ENCODE data around the gene HOXA2.

Gene HOXA2

DNA sequence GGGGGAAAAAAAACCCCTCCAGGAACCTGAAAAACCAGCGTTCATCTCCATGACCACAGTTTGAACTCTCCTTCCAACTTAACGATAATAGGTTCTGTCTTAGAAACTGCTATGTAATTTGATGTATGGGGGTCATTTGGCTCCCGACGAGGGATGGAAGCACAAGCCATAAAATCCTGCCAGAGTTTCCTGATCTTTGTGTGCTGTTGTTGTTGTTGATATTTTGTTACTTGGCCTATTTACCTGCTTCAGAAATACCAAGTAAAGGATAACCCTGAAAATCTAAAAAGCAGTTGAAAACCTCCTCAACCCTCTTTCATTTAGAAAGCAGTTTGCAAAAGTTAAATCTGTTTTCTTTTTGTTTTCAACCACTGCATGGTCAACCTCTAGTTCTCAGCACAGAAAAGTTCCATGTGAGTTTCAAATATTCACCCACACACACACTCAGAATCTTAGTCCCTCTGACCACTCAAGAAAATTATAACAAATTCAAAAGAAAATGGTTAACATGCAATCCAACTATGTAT is 9.3 kb upstream of the HOXA2 start:
- DNase-seq (ENCODE audit: low read depth in 2 of 2): no peak

DNA sequence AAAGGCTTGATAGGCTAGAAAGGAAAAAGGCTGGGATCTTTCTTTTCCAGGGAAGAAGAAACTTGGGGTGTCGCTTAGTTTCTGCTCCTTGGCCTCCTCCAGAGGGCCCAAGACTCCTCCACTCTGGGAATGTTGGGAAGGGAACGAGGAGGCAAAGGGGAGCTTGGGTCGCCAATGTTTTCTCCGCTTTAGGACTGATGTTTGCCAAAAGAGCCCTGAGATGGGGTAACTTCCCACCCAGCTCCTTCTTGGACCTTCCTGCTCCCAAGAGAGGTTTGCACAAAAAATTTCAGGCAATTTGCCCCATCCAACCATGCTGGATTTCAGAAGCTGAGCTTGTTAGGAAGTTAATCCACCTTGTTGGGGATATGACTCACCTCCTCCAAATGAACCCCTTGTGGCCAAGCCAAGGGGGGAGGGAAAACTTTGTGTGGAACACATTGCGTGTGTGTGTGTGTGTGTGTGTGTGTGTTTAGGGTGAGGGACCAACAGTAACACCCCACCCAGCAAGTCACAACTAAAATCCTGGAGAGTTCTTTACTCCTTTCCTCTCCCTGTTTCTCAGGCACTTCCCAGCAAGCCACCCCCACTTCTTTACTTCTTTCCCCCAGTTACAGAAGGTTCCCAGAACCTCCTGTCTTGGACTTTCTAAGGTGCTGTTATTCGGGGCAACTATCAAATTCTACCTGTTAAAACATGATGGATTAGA is 8.7 kb upstream of the HOXA2 start:
- peak; percentile 47 to 49 for DNase-seq (ENCODE audit: low read depth in 2 of 2)

DNA sequence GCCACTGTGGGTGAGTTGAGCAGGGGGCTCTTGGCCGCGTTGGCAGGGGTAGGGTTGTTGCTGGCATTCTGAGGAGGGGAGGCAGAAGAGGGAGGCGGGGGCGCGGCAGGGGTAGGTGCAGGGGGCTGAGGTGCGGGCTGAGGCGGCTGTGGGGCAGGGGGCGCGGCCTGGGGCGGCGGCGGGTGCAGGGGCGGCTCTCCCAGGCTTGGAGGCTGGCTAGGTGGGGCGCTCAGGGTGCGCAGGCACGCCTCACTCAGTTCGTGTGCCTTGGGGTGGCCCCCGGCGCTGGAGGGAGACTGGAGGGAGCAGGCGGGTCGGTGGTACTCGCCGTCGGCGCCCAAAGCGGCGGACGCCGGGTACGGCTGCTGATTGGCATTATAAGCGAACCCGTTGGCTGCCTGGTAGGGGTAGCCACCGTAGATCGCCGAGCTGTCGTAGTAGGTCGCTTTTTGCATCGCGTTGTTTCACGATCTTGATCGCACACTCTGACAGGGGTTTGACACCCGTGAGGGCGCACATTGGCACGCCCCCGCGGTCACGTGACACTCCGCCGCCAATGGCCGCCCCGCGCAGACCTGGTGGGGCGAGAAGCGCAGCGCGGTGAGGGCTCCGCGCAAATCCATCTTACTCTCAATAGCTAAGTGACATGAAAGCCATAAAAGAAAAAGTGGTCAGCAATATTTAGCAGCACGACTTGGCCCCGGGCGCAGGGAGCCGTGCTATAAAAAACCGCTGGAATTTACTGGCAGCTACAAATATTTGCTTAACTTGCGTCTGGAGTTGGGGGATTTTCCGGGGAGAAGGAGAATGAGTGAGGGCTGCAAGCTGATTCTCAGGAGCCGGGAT is 7.9 kb upstream of the HOXA2 start:
- peak; percentile 43 to 48 for DNase-seq (ENCODE audit: low read depth in 2 of 2)

DNA sequence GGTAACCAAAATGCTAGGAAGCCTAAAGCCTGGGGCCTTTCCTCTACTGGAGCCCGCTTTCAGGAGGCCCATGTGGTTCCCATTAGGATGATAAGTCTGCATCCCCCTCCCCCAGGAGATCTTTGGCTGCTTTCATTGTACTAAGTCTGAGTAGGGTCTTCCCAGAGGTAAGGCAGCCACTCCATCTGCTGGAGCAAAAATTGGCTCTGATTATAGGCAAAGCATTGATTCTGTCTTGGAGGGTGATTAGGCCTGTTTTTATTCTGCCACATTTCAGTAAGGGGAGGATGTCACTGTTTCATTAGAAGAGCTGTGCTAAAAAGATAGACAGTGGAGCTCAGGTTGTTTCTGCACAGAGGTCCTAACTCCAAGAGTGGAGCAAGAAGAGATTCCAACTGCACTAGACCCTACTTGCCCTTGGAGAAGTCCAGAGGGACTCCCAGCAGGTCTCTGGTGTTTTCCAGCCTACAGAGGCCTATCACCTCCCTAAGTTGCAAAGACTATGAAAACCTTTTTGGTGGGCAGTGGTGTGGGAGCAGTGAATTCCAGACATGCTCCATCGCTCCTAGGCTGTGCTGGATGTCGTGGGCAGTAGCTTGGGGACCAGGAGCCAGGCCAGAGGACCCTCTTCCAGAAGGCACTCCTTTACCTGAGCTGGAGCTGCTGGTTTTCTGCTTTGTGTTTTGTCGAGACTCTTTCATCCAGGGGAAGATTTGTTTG is 7.1 kb upstream of the HOXA2 start:
- DNase-seq (ENCODE audit: low read depth in 2 of 2): no peak

DNA sequence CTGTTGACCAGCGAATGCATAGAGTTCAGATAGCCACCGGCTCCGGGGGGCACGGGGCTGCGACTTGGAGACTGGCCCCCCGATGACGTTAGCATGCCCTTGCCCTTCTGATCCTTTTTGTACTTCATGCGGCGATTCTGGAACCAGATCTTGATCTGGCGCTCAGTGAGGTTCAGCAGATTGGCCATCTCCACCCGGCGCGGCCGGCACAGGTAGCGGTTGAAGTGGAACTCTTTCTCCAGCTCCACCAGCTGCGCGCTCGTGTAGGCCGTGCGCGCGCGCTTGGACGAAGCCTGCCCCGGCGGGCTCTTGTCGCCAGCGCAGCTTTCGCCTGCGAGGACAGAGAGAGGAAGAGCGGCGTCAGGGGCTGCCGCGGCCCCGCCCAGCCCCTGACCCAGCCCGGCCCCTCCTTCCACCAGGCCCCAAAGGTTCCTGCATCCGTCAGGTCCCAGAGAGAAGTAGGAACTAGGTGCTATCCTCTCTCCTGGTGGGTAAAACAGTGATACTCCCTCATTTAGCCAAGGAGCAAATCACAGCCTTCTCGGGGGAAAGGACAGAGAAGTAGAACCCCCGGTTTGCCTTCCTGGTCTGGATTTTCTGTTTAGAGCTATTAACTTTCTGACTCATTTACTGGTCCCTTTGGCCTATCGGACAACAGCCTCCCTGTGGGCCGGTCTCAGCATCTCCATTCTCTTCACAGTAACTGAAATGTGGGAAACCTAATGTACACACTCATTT is 6.1 kb upstream of the HOXA2 start:
- DNase-seq (ENCODE audit: low read depth in 2 of 2): no peak

DNA sequence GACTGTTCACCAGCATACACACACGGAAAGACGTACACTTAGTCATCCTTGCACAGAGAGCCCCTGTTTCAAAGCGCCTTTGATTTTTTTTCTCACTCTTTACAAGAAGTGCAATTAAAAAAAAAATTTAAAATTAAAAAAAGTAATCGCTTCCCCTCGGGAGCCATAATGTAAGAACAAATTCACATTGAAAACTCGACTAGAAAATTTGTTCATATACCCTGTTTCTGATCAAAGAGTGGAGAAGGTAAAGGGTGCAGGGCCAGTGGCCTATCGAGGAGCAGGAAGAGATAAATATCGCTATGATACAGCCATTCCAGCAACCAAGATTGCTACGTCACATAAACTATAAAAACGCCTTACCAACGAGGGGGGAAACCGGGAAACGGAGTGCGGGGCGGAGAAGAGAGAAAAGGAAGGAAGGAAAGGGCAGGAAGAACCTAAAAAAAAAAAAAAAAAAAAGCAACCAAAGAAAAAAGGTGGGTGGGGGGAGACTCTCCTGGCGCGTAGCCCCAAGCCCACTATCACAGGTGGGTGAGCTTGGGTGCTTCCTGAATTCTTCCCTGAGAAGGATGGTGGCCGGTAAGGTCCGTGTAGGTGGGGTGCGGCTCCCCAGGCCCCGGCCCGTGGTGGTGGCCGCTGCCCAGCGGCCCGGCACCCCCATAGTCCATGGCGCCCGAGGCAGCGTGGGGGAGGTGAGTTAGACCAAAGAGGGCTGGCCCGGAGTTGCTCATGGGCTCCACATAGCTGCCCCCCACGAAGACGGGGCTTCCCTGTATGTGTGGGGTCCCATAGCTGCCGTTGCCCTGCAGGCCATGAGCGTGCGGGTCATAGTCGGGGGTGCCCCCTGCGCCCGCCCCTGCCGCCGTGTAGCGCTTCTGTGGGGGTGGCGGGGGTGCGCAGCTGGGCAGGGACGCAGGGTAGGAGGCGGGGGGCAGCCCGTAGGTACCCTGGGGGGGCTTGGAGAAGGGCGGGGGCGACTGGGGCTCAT is 5.2 kb upstream of the HOXA2 start:
- DNase-seq (ENCODE audit: low read depth in 2 of 2): no peak

DNA sequence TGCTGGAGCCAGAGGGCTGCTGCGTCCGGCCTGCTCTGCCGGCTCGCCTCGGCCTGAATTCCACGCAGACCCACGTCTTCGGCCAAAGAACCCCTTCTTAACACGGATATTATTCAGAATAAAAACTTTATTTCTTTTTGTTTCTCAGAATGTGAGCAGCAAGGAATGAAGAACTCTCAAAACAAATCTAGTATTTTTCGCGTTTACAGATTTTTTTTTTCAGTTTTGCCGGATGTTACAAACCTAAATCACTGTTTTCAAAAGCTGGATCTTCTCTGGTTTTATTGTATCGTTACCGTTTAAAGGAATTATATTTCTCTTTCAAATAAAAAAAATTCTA is 4.4 kb upstream of the HOXA2 start:
- no peak for DNase-seq (ENCODE audit: low read depth in 2 of 2)

DNA sequence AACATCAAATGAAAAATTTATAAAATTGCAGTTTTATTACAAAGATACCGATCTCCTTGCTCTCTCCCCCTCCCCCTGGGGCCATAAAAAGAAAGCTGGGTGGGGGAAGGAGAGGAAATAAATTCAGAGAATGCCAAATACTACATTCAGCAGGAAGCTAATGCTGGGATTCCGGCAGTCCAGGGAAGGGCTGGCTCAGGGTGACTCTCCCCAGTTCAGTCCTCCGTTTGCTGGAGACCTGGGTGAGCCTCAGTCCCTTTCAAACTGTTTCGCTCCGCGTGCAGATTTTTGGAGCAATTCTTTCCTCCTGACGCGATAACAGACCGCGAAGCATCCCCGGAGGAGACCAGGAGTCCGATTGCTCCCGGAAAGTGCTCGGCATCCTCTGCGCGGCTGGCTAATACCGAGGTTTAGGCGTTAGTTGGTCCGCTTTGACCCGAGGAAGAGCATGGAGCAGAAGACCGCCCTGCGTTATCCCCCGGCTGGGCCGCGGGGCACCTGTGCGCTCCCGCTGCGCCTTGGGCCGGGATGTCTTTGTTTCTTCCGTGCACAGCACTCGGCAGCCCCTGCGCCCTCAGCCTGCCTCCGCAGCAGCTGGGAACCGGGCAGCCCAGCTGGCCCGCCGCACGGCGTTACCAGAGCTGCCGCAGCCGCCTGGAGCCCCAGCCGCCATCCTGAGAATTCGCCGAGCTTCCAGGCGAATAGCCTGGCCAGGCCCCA is 3.9 kb upstream of the HOXA2 start:
- DNase-seq (ENCODE audit: low read depth in 2 of 2): no peak

DNA sequence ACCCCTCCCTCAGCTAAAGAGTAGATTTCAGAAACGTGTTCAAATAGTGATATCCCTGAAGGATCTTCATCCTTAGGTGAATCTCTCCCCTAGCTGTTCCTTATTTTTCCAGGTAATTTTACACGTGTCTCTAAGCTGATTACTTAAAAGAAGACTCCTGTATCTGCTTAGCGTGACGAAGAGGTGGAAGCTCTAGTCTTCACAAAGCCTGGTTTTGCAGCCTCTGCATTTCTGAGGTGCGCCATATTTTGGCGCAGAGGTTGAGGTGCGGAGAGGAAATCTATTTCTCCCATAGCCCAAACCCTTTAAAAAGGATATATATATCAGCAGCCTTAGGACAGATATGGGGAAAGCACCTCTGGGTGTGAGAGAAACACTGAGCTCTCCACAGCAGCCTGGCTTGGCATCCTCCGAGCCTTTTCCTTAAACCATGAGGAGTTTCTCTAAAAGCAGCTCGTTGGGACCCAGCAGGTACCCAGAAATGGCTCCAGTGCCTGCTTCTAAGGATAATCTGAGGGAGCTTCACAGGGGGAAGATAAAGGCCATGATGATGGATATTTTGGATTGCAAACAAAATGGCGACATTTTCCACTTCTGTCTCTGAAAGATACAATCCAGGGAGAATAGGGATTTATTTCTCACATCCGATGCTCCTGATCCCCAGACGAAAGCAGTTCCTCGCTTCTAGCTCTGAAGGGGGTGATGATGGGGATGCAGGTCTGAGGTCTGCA is 3.0 kb upstream of the HOXA2 start:
- DNase-seq (ENCODE audit: low read depth in 2 of 2): no peak

DNA sequence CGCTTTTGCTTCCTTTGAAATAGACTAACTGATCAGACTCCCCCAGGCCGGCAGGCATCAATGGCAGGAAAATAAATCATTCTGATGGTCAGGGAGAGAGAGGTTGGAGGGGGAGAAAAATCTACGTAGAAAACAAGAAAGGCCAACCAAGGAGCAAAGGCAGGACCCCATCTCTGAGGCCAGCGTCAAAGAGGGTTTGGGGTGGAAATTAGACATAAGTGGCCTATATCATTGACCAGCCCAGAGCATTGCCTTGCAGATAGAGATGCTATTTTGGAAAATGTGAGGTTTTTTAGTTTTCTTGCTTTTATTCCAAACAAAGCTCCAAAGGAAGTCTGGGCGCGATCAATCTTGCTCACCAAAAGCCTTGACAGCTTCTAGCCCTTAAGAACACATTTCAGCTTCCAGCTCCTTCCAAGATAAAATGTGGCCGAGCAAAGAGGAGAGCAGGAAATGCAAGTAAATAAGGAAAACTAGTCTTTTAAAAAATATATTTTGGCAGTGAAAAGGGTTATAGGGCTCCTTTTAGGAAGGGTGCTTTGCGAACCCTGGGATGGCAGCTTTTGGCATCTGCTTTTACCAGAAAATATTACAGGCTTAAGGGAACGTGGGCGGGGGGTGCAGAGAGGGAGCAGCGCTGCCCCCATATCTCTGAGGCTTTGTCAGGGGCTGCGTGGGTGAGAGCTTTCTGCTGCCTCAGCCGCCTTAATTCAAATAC is 2.0 kb upstream of the HOXA2 start:
- no peak for DNase-seq (ENCODE audit: low read depth in 2 of 2)

DNA sequence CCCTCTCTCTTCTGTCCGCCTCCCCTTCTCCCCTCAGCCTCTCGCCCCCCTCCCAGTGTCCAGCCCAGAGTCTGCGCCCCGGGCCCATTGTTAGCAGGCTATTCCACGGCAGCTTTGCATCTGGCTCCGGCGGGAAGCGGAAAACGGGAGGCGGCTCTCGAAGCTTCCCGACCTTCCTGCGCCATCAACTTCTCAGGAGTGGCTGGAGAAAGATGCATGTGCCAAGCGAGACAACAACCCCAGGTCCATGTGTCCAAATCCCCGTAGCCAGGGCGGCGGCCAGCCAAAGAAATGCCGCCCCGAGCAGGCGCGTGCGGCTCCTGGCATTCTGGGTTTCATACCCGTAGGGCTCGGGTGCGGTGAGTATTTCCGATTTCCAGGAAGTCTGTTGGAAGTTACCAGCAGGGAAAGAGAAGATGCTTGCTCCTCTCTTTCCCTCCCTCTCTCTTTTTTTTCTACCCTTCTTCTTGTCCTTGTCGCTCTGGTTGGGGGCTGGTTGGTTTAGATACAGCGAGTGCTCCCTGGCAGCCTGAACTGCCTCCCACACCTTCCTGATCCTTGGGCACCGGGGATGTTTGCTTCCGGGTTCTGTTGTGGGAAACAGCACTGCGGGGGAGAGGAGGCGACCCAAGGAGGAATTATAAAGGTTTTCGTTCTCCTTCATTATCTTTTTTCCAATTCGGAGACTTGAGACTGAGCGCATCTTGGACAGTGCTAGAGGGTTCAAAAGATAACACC is 1.2 kb upstream of the HOXA2 start:
- no peak for DNase-seq (ENCODE audit: low read depth in 2 of 2)

DNA sequence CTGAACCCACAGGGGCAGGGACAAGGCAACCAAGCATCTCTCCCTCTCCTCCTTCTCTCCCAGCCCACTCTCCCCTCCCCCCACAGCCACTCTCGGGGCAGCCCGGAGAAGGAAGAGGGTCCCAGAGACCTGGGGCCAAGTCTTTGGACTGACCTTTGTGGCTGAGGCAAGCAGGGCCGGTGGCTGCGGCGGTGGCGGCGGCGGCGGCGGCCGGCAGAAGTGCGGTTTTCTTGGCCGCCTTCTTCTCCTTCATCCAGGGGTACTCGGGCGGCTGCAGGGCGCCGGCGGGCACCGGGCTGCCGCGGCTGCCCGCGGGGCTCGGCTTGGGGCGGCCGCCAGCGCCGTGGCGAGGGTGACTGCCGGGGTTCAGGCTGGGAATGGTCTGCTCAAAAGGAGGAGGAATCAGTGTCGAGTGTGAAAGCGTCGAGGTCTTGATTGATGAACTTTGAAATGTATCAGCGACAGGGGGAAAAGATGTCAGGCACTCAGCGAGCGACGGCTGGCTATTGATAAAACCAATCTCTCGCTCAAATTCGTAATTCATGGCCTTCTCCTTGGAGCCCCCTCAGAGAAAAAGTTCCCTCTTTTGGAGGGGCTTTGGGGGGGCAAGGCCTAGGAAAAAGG is 414 bp downstream of the HOXA2 start:
- DNase-seq (ENCODE audit: low read depth in 2 of 2): no peak

DNA sequence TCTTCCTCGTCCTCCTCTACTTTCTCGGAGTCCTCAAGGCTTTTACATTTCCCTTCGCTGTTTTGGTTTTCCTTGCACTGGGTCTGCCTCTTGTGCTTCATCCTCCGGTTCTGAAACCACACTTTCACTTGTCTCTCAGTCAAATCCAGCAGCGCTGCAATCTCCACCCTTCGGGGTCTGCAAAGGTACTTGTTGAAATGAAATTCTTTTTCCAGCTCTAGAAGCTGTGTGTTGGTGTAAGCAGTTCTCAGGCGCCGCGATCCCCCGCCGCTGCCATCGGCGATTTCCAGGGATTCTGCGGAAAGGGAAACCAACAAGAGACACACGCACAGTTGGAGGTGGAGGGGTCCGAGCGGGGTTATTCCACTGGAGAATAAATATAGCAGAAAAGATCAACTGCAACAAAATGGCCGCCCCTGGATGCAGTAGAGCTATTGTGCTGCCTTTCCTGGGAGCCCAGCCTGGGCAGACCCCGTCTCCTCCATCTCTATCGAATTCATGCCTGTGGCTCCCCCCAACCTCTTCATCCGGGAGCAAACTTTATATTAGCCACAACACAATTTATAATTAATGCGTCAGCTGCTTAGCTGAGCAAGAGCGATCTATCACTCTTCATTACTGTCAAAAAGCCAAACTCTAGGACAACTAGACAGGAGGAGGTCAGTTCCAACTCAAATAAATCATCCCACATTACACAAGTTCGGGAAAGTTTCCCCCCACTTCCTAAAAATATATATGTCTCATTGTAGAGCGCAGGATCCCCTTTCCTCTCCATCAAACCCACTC is 1.1 kb downstream of the HOXA2 start:
- DNase-seq (ENCODE audit: low read depth in 2 of 2): no peak

DNA sequence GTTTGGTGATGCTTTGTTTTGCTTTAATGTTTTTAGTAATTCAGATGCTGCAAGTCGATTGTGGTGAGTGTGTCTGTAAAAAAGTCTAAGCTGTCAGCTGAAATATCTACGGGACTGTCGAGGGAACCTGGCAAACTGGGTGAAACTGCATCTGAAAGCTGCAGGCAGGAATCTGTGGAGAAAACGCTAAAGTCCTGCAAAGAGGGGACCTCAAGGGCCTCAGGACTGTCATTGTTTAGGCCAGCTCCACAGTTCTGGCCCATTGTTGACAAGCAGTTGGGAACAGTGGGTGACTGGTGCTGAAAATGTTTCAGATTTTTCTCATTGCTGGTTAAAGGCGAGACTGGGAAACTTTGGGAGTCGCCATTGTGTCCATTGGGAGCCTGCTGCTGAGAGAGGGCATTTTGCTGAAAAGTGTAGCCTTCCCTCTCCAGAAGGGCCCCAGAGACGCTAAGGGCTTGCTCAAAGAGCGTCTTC is 1.8 kb downstream of the HOXA2 start:
- no peak for DNase-seq (ENCODE audit: low read depth in 2 of 2)

DNA sequence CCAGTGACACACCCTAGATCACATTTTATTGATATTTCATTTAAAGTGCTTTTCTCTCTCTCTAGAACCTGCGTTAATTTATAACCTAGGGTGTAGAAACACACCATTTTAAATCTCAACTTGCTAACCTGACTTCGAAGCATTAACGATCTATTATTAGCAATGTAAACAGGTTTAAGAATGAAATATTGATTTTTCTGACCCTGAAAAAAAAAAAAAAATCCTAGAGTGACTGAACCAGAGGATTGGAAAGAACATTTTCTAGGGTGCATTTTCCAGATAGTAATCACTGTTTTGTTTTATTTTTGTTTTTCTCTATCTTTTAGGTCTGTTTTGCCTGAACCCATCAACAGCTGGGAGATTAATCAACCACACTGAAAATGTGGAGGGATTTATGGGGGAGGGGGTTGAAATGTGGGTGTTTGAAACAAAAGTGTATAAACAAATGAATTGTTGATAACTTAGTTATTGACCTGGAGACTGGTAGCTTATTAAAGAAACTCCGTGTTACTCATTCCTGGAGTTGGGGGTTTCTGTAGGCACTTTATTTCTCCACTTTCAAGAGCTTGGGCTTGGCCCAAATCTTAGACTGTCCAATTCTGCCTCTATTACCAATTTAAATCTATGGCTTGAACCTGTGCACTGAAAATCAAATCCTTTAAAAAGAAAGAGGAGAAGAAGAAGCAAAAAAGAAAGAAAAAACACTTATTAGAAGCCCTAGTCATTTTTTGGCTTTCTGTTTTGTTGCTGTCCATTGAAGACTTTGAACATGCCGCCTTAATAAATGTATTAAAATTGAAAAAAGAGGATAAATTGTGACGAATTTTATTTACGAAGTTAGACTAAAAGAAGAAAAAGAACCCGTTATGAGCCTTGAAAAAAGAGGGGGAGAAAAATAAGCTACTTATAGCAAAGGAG is 2.8 kb downstream of the HOXA2 start:
- DNase-seq (ENCODE audit: low read depth in 2 of 2): no peak
